Nephron (organoid): ENCODE measurements around the gene TIE1.

Experiments
- H3K27ac Mint-ChIP-seq, 3 experiments: 2 replicates each; pipeline ENCODE4 v1.8.0; 2020; ENCODE audit warnings: mixed read lengths in 3 of 3, mild to moderate bottlenecking in 2 of 3, moderate library complexity in 1 of 3
- H3K27me3 Mint-ChIP-seq: 2 replicates; pipeline ENCODE4 v1.8.0; 2021; ENCODE audit warnings: low read depth, mild to moderate bottlenecking, moderate library complexity, mixed read lengths
- H3K36me3 Mint-ChIP-seq: 2 replicates; pipeline ENCODE4 v1.8.0; 2020; ENCODE audit warnings: low read depth, mixed read lengths
- H3K4me1 Mint-ChIP-seq: 2 replicates; pipeline ENCODE4 v1.8.0; 2020; ENCODE audit warnings: mixed read lengths
- H3K4me3 Mint-ChIP-seq, 3 experiments: 2 replicates each; pipeline ENCODE4 v1.8.0; 2020; ENCODE audit warnings: mild to moderate bottlenecking in 3 of 3, mixed read lengths in 3 of 3, moderate library complexity in 2 of 3
- H3K9me3 Mint-ChIP-seq: 2 replicates; pipeline ENCODE4 v1.8.0; 2020; ENCODE audit warnings: mixed read lengths
- TF ChIP-seq, protein P1 (sequence below), 3 experiments: fragments of 200-600 bp; sonication (generic); IDR thresholded peaks; one replicate each; pipeline ENCODE4 v1.5.0; 2021; ENCODE audit warnings: antibody characterized with exemption in 3 of 3; ENCODE audit not compliant: unreplicated experiment in 3 of 3

The TIE1 gene

DNA sequence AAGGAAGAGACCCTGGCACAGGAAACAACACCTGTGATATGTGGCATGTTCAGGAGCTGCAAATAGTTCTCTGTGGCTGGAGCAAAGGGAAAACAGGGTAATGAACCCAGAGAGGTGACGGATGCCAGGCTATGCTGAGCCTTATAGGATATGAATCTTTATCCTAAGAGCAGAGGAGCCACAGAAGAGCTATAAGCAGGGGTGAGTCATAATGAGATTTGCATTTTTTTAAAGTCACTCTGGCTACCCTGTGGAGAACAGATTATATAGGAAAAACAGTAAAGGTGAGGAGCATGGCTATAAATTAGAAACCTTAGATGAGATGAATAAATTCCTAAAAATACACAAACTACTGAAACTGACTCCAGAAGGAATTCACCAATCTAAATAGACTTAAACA, 24.0 kb downstream of the TIE1 start:
- peaks cover under 1% of the 10 kb centered on the region for H3K4me1 Mint-ChIP-seq
- H3K9me3 Mint-ChIP-seq = peaks cover 25% of the 10 kb centered on the region
- TF ChIP-seq, protein P1, sequence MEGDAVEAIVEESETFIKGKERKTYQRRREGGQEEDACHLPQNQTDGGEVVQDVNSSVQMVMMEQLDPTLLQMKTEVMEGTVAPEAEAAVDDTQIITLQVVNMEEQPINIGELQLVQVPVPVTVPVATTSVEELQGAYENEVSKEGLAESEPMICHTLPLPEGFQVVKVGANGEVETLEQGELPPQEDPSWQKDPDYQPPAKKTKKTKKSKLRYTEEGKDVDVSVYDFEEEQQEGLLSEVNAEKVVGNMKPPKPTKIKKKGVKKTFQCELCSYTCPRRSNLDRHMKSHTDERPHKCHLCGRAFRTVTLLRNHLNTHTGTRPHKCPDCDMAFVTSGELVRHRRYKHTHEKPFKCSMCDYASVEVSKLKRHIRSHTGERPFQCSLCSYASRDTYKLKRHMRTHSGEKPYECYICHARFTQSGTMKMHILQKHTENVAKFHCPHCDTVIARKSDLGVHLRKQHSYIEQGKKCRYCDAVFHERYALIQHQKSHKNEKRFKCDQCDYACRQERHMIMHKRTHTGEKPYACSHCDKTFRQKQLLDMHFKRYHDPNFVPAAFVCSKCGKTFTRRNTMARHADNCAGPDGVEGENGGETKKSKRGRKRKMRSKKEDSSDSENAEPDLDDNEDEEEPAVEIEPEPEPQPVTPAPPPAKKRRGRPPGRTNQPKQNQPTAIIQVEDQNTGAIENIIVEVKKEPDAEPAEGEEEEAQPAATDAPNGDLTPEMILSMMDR (IDR thresholded peaks at IDR 0.05; ENCODE audit: unreplicated experiment in 3 of 3) = no peak
- peaks cover 6% of the 10 kb centered on the region for H3K27me3 Mint-ChIP-seq
- peaks cover 14% of the 10 kb centered on the region for H3K36me3 Mint-ChIP-seq
- H3K4me3 Mint-ChIP-seq = no peak overlapping the region
- no peak overlapping the region for H3K27ac Mint-ChIP-seq

DNA sequence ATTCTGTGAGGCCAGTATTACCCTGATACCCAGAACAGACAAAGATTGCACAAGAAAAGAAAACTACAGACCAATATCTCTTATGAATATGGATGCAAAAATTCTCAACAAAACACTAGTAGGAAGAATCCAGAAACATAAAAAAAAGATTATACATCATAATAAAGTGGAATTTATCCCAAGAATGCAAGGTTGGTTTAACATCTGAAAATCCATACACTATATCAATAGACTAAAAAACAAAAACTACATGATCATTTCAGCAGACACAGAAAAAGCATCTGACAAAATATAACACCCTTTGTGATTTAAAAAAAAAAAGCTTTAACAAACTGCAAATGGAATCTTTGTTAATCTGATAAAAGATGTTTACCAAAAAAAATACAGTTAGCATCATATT, 24.6 kb downstream of the TIE1 start:
- Mint-ChIP-seq H3K36me3 (peaks cover 14% of the 10 kb centered on the region), H3K27me3 (peaks cover 6% of the 10 kb centered on the region)
- TF ChIP-seq, protein P1 (IDR thresholded peaks at IDR 0.05; ENCODE audit: unreplicated experiment in 3 of 3) = no peak

DNA sequence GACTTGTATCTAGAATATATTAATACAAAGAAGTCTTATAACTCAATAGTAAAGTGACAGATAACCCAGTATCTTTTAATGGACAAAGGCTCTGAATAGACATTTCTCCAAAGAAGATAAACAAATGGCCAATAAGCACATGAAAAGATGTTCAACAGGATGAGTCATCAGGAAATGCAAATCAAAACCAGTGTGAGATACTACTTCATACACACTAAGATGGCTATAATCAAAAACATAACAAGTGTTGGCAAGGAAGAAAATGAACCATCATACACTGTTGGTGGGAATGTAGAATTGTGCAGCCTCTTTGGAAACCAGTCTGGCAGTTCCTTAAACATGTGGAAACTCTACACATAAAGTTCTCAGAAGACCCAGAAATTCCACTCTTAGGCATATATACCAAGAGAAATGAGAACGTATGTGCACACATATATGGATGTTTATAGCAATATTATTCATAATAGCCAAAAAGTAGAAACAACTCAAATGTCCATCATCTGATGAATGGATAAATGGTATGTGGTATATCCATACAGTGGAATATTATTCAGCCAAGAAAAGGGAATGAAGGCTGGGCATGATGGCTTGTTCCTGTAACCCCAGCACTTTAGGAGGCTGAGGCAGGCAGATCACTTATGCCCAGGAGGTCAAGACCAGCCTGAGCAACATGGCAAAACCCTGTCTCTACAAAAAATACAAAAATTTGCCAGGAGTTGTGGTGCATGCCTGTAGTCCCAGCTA, 26.9 kb downstream of the TIE1 start:
- H3K36me3 Mint-ChIP-seq = peaks cover 14% of the 10 kb centered on the region

More for the DNA sequence above, 24.6 kb downstream of the TIE1 start:
- Mint-ChIP-seq H3K4me1 (peaks cover 6% of the 10 kb centered on the region), H3K27ac (no peak overlapping the region), H3K9me3 (peaks cover 25% of the 10 kb centered on the region), H3K4me3 (no peak overlapping the region)

DNA sequence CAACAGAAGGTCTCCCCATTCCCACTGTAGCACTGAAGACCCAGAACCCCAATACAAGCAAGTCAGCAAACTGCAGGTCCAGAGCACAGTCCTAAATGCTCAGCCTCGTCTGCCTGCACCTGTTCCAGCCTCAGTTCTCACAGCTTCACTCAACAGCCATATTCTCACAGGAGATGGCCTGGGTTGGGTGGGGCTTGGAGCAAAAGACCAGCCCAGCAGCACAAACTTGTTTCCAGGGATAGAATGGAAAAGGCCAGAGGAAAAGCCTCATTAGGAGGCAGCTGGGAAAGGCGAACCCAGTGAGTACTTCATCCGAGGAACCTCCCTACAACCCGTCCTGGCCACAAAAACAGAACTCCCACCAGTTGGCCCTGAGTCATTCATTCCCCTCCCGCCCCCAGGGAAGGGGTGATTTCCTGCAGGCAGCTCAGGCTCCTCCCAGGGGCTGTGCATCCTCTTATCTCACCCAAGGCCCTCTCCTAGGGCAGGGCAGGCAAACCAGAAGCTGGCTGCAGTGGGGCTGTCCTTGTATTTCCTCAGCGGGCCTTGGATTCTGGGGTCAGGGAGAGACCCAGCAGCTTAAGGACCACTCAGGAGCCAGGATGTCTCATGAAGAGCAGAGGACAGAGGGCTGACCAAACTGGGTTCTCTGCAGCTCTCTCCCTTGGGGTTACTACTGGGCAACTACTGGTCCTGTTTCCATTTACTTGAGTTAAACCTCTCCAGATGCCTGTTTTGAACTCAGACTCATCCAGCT, 29.4 kb downstream of the TIE1 start:
- no peak overlapping the region for H3K4me3 Mint-ChIP-seq
- no peaks in the 10 kb centered on the region for H3K27me3 Mint-ChIP-seq
- H3K9me3 Mint-ChIP-seq = peaks cover 15% of the 10 kb centered on the region
- TF ChIP-seq, protein P1 (IDR thresholded peaks at IDR 0.05; ENCODE audit: unreplicated experiment in 3 of 3) = no peak
- no peaks in the 10 kb centered on the region for H3K36me3 Mint-ChIP-seq
- H3K4me1 Mint-ChIP-seq = peaks cover 6% of the 10 kb centered on the region
- H3K27ac Mint-ChIP-seq = peak overlapping the region in 2 of 3 experiments; percentile 22 to 25

More for the DNA sequence above, 26.9 kb downstream of the TIE1 start:
- H3K27me3 Mint-ChIP-seq = no peaks in the 10 kb centered on the region
- H3K9me3 Mint-ChIP-seq = peaks cover 25% of the 10 kb centered on the region
- H3K4me1 Mint-ChIP-seq = peaks cover 6% of the 10 kb centered on the region
- H3K27ac Mint-ChIP-seq = no peak overlapping the region
- H3K4me3 Mint-ChIP-seq = no peak overlapping the region
- TF ChIP-seq, protein P1 (IDR thresholded peaks at IDR 0.05; ENCODE audit: unreplicated experiment in 3 of 3) = no peak

DNA sequence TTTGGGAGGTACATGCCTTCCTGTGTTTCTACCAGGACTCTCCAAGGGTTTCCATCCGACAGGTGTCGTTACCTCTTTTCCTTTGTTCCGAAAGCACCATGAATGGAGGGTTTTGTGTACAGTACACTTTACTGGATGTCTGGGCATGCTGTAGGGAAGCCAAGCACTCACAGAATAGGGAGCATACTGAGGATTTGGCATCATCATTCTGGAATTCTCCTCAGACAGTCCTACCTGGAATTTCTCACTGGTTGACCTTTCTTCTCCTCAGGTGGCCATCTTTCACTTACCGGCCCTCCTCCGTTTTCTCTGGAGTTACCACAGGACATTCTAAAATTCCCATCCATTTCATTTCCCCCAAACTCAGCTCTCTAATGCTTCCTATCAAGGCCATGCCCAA, 30.9 kb downstream of the TIE1 start:
- Mint-ChIP-seq H3K27ac (no peak overlapping the region), H3K9me3 (peaks cover 10% of the 10 kb centered on the region), H3K36me3 (no peaks in the 10 kb centered on the region), H3K4me1 (peaks cover 6% of the 10 kb centered on the region), H3K27me3 (no peaks in the 10 kb centered on the region), H3K4me3 (no peak overlapping the region)
- TF ChIP-seq, protein P1 (IDR thresholded peaks at IDR 0.05; ENCODE audit: unreplicated experiment in 3 of 3) = no peak
